Gastrocnemius medialis (tissue), 4 donors: ENCODE results near the gene SPATA6L. TPM values are rescaled to one million over a fixed set of nuclear protein-coding genes. Genes with fewer than 3 reads are reported as not detected.

Source experiments
- ATAC-seq, 2 donors: fragments of 150-250 bp; one replicate each; pipeline ENCODE4 v1.9.1; 2016
- DNase-seq, 2 donors: peaks; one replicate each; pipeline ENCODE4 v3.0.0-alpha.2; 2019
- H3K27ac ChIP-seq, 4 donors: fragments of 200-600 bp; sonication (generic); 1 replicate in 1 of 4; 2 replicates in 3 of 4; pipeline ENCODE4 v1.5.1; 2016 to 2018; ENCODE audit warnings: mild to moderate bottlenecking in 2 of 4, moderate library complexity in 1 of 4
- H3K27me3 ChIP-seq, 3 donors: fragments of 200-600 bp; sonication (generic) in 2 of 3; 1 replicate in 1 of 3; 2 replicates in 2 of 3; pipeline versions ENCODE4 v1.5.1 to v1.6.0; 2016 to 2019; ENCODE audit warnings: mild to moderate bottlenecking in 1 of 3, moderate library complexity in 1 of 3
- H3K36me3 ChIP-seq, 2 donors: fragments of 200-600 bp; sonication (generic) in 1 of 2; one replicate each; pipeline ENCODE4 v1.5.1; 2017 to 2018
- H3K4me1 ChIP-seq, 2 donors: fragments of 200-600 bp; sonication (generic) in 1 of 2; one replicate each; pipeline ENCODE4 v1.5.1; 2016 to 2017; ENCODE audit warnings: mild to moderate bottlenecking in 2 of 2
- H3K4me3 ChIP-seq, 4 donors: fragments of 200-600 bp; sonication (generic) in 3 of 4; 1 replicate in 1 of 4; 2 replicates in 3 of 4; pipeline ENCODE4 v1.5.1; 2016 to 2019; ENCODE audit warnings: mild to moderate bottlenecking in 2 of 4
- H3K9me3 ChIP-seq, 3 donors: fragments of 200-600 bp; sonication (generic) in 2 of 3; 1 replicate in 1 of 3; 2 replicates in 2 of 3; pipeline ENCODE4 v1.5.1; 2016 to 2019
- POLR2A ChIP-seq, 2 donors: fragments of 450-650 bp; IDR thresholded peaks; one replicate each; pipeline ENCODE4 v1.6.1; 2017; ENCODE audit warnings: antibody characterized with exemption in 2 of 2, mild to moderate bottlenecking in 2 of 2, moderate library complexity in 2 of 2
- in situ Hi-C, 4 donors: fragments of 200-750 bp; cut with MboI; loops; one replicate each; pipeline versions ENCODE4 v1.15.0 to v1.8.0; 2017; ENCODE audit warnings: low sequenced_read_pairs in 4 of 4
- intact Hi-C: fragments of 100-400 bp; cut with DNase I; formaldehyde crosslinking; loops from one replicate; pipeline ENCODE4 v1.15.1; 2023; ENCODE audit warnings: low total_unique reads
- total RNA-seq, 4 donors: library from RNA; depleted of rRNA; stranded (reverse); fragments of >200 nt; gene quantifications; one replicate each; pipeline versions ENCODE4 v1.1.0 to v1.2.3, GENCODE V29; 2016
- TF ChIP-seq, protein P1 (sequence below), 5 experiments: fragments of 450-650 bp in 3 of 5; fragments of 200-600 bp in 2 of 5; sonication (generic) in 2 of 5; IDR thresholded peaks in 4 of 5; conservative IDR thresholded peaks in 1 of 5; 1 replicate in 4 of 5; 2 replicates in 1 of 5; pipeline ENCODE4 v1.5.1; 2016 to 2019; ENCODE audit warnings: antibody characterized with exemption in 5 of 5, mild to moderate bottlenecking in 3 of 5, moderate library complexity in 3 of 5

SPATA6L gene
- total RNA-seq, 4 donors from 2014 or later, result 0.39 to 0.44 TPM; not detected in 2

DNA sequence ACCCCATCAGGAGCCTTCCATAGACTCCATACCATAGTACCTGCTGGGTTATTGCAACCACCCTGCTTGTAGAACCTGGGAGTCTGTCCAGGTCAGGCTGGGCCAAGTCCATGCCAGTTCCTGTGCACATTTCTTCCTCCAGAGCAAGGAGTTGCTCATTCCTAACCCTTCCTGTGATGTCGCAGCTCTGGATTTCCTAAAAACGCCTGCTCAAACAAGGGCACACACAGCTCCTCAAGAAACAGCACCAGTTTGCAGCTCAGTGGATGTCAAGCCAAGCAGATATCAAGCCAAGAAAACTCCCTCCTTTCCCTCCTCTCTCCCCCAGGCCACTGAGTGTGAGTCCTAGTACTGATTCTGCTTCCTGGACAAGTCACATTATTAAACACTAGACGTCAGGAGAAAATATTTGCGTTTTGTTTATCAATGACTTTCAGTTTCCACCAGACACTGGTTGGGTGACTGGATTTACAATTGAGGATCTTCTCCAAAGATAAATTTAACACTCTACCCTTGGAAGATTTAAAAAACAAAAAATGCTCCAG is 116.5 kb downstream of the SPATA6L start:
- intact Hi-C loops, result no loop called here
- no peak for ATAC-seq
- peak overlapping the region in 3 of 4 donors; percentile 30 to 54 (median 53) for H3K27ac ChIP-seq

DNA sequence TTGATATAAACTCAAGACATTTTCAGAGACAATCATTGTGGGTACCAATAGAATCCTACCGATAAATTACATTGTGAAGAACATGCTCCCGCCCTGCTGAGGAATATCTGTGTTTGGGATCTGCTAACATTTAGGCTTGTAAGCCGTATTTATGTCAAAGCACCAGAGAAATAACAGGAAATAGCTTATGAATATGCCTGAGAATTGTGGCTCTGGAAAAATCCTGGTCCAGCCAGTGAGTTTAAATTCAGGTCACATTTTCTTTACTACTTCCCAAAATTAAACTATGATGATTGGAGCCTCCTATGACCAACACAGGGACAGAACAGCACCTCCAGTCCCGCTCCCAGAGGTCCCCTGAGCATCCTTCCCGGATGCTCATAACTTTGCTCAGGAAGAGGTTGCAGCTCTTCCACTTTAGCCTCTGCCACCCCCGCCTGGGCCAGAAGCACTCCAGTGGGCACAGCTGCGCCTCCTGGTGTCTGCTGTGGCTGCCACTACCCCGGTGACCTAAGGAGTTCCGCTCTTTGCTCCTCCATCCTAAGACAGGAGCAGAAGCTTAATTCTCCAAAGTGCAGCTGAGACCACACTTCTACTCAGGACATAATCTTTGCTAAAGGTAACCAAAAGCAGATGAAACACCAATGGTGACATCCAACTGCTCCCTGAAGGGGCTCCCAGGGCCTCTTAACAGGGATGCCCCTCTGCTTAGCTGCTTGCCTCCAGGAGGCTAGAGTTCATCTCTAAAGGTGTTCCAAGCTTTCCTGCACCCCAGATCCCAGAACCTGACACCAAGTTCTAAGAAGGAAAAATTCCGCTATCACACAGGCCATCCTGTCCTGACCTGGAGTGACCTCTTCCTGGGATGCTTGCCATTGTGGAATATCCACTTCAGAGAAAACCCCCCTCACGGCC is 117.2 kb downstream of the SPATA6L start:
- ATAC-seq, result peak in 1 of 2 donors; percentile 27
- peaks cover 4 to 20% of the 10 kb centered on the region in 2 donors for H3K4me1 ChIP-seq
- in situ Hi-C loops (no loop called here), intact Hi-C loops (no loop called here)
- H3K27me3 ChIP-seq, result no peaks in the 10 kb centered on the region
- DNase-seq, result no peak
- TF ChIP-seq, protein P1, sequence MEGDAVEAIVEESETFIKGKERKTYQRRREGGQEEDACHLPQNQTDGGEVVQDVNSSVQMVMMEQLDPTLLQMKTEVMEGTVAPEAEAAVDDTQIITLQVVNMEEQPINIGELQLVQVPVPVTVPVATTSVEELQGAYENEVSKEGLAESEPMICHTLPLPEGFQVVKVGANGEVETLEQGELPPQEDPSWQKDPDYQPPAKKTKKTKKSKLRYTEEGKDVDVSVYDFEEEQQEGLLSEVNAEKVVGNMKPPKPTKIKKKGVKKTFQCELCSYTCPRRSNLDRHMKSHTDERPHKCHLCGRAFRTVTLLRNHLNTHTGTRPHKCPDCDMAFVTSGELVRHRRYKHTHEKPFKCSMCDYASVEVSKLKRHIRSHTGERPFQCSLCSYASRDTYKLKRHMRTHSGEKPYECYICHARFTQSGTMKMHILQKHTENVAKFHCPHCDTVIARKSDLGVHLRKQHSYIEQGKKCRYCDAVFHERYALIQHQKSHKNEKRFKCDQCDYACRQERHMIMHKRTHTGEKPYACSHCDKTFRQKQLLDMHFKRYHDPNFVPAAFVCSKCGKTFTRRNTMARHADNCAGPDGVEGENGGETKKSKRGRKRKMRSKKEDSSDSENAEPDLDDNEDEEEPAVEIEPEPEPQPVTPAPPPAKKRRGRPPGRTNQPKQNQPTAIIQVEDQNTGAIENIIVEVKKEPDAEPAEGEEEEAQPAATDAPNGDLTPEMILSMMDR (IDR thresholded peaks at IDR 0.05 in 4 of 5, conservative IDR thresholded peaks at IDR 0.05 in 1 of 5), result peak in 1 of 5 experiments; percentile 26
- TF ChIP-seq POLR2A (IDR thresholded peaks at IDR 0.05), result no peak
- H3K4me3 ChIP-seq, result no peak overlapping the region
- no peaks in the 10 kb centered on the region for H3K36me3 ChIP-seq
- no peaks in the 10 kb centered on the region for H3K9me3 ChIP-seq
- H3K27ac ChIP-seq, result peak overlapping the region in 3 of 4 donors; percentile 30 to 54 (median 53)

More for the DNA sequence above, 116.5 kb downstream of the SPATA6L start:
- Histone ChIP-seq H3K36me3 (no peaks in the 10 kb centered on the region), H3K27me3 (no peaks in the 10 kb centered on the region), H3K4me3 (no peak overlapping the region), H3K4me1 (peaks cover 7 to 20% of the 10 kb centered on the region in 2 donors), H3K9me3 (no peaks in the 10 kb centered on the region)
- no peak for TF ChIP-seq POLR2A (IDR thresholded peaks at IDR 0.05)
- TF ChIP-seq, protein P1 (IDR thresholded peaks at IDR 0.05 in 4 of 5, conservative IDR thresholded peaks at IDR 0.05 in 1 of 5), result no peak
- in situ Hi-C loops, result no loop called here
- DNase-seq, result no peak

Other genes starting within 250 kb of the SPATA6L start
- gene SLC1A1, start 176.0 kb downstream of the SPATA6L start, total RNA-seq, result 1 to 10 TPM; 1.2 to 2.2 (median 1.6) TPM
- 1 to 10 TPM; 2.5 to 3.1 (median 2.5) TPM for gene PLPP6, start 4.2 kb downstream of the SPATA6L start, total RNA-seq
- 100 to 1,000 TPM in 3 of 4 donors, 10 to 100 TPM in 1; 91.1 to 157 (median 131) TPM for gene CDC37L1, start 13.1 kb upstream of the SPATA6L start, total RNA-seq
- gene AK3, start 74.7 kb upstream of the SPATA6L start, total RNA-seq, result 100 to 1,000 TPM; 163 to 270 (median 188) TPM
- gene RCL1, start 126.5 kb upstream of the SPATA6L start, total RNA-seq, result 10 to 100 TPM; 18.8 to 62.4 (median 26.2) TPM